NCI-H526 treated with DMSO at 0.1 percent for 48 hours (cell line): ENCODE measurements around the gene COQ9.

Experiments used
- DNase-seq: peaks from one replicate; lab custom pipeline; 2025; lab: John Stamatoyannopoulos, UW

Gene COQ9

DNA sequence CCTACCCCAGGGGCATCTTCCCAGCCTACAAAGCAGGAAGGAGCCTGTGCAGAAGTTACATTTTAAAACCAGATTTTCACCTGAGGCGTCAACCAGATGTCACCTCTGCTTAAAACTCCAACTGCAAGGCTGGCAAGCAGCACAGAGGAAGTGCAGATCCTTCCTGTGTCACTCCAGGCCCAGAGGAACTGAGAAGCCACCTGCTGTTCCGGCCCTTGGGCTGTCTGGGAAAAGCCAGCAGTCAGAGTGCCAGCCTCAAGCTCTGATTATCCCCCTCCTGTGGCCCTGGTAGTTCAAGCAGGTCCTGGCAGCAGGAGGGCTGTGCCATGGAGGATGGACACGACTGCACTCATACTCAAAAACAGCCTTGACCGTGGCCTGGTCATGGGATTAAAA, 25.4 kb downstream of the COQ9 start:
- no peak for DNase-seq

- DNase-seq: no peak
Observed at GRCh38 chr16:57473176-57473840, 26.0 kb downstream of the COQ9 start.

DNA sequence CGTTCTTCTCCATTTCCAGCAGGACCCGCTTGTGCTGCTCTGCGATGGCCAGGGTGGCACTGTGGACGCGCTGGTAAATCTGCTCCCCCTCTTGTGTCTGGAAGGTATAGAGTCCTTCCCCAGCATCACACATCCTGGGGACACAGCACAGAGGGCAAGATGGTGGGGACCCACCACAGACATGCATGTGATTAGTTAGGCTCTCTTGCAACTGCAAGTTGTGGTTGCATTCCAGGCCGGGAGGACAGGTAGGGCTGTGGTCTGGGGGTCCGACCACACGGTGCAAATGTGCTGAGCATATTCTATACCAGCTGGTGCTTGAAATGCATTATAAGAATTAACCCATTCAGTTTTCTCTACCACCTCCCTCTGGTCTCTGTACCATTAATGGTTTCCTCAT, 26.6 kb downstream of the COQ9 start:
- DNase-seq: no peak

DNA sequence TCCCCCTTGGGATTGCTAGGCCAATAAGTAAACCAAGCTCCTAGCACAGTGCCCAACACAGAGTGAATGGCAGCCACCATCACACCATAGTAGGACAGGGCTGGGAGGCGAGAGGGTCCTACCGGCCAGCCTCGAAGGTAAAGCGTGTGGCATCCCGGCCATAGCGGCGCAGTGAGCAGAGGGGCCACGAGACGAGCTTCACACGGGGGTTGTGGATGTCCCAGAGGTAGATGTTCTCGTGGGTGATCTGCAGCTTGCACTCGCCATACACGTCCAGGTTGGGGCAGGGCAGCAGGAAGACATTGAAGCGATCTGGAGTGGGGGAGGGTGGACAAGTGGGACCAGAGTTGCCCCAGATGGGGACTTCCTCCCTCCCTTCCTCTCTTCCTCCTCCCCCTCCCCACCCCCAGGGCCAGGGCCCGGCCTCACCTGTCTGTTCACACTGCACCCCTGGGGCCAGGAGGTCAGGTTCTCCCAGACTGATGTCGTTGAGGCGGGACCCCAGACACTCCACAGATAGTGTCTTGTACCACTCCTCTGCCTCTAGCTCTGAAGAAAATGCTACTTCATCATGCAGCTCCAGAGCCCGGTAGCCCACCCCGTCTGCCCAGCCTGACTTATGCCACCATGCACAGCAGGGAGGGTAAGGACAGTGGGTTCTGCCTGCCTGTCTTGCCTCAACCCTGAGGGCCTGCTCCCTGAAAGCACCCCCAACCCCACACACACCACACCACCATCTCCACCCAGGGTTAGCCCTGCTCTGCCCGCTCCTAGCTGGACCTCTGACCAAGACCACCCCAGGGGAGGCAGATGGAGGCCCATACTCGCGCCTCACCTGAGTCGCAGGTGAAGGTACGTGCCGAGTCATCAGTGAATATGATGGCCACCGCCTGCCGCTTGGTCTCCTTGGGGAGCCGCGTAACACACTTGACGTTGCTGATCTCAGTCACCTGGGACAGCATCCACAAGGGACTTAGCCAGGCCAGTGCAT, 27.7 kb downstream of the COQ9 start:
- no peak for DNase-seq

DNA sequence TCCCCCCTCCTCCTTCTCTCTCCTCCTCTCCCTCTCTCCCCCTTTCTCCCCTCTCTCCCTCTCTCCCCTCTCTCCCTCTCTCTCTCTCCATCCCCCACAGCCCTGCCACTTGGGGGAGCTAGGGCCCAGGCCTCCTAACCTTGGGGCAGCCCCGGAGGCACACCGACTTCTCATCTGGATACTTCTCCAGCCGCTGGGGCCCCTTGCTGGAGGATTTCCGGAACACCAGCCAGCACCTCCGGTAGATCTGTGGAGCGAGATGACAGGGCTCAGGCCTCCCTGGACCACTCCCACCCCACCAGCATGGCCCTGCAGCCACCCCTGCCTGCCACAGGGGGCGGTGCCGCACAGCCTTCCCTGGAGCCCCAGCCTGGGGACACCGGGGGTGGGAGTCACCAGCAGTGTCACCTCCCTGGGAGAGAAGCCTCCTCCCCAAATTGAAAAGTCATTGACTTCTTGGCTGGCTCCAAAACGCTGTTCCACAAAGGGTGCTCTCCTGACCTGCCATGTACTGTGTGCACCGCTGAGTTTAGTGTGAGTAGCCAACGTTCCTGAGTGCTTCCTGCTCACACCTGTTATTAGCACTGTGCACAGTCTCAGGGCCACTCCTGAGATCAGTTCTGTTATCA, 28.5 kb downstream of the COQ9 start:
- DNase-seq: no peak

- DNase-seq: no peak
Observed at GRCh38 chr16:57476546-57477410, 29.5 kb downstream of the COQ9 start.

DNA sequence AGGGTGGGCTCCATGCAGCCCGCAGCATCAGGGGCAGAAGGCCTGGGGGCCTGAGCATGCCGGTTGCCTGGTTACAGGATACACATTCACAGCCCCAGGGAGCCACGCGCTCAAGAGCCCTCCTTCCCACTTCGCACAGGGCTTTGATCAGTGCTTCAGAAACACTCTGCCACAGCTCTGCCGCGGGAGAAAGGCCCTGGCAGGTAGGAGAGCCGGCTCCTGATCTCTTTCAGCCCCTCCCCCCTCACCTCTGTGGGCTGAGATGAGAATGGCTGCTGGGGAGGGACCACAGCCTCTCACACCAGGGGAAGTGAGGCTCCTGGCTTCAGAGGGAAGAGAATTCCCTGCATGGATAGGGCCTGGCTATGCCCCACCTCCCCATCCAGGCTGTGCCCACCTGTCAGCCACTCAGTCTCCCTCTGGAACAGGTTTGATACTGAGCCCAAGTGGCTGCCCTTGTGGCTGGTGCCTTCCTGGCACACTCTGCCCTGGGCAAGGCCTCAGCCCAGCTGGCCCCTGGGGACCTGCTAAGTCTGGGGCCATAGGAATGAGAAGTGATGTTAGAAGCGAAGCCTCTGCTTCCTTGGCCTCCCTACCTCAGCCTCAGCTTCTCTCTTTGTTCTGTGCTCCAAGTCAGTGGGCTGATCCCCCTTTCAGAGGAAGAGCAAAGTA, 30.4 kb downstream of the COQ9 start:
- no peak for DNase-seq

- no peak for DNase-seq
Observed at GRCh38 chr16:57478396-57479204, 31.3 kb downstream of the COQ9 start.

GRCh38 chr16:57479205-57479975, 32.1 kb downstream of the COQ9 start:
- peak; percentile 9 for DNase-seq

DNA sequence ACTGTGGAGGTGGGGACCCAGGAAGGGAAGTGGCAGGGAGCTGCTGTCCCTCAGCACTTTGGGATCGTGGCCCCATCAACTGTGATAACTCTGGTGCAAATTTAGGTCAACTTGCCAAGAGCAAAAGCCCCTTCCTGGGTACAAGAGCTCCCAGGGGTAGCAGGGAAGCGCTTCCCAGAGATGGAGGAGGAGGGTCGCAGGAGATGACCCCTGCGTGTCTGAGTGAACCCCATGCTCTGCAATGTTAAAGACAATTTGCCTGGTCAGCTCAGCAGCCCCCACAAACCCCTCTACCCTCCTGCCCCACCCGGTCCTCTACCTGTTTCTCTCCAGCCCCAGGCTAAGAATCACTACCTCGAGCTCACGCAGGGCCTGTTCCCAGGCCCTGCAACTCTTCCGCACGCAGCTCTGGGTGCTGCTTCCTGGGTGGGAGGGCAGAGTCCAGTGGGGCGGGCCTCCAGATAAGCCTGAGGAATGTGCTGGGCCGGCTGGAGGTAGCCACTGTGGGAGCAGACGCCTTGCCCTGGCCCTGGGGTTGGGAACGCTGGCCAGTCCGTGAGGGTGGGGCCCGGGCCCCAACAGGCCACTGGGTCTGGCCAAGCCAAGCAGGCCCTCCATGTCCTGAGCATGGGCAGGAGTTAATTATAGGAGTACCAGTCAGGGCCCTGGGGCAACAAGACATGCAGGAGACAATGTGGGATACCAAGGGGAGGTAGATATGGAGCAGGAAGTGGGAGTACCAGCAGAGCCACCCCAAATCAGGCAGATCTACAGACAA, 32.9 kb downstream of the COQ9 start:
- no peak for DNase-seq

DNA sequence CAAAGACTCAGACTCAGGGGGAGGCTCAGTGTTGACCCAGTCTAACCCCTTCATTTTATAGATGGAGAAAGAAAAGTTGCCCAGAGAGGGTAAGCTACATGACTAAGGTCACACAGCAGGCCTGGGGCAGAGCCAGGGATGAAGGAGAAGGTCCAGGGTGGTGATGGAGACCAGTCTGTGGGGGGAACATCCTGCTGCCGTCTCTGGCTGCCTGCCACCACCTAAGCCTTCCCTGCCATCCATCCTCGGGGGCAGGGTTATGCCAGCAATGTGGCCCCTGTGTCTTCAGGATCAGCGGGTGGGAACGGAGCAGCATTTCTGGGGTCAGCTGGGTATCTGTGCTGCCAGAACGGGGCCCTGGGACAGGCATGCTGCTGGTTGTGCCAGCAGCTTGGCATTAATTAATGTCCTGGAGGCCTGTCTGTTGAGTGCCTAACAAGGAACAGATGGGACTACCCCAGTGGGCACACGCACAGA, 33.5 kb downstream of the COQ9 start:
- DNase-seq: no peak

GRCh38 chr16:57481421-57481820, 34.1 kb downstream of the COQ9 start:
- DNase-seq: no peak

- no peak for DNase-seq
Observed at GRCh38 chr16:57482845-57483545, 35.7 kb downstream of the COQ9 start.

- DNase-seq: no peak
Observed at GRCh38 chr16:57483725-57484514, 36.6 kb downstream of the COQ9 start.

GRCh38 chr16:57484515-57485005, 37.3 kb downstream of the COQ9 start:
- no peak for DNase-seq

DNA sequence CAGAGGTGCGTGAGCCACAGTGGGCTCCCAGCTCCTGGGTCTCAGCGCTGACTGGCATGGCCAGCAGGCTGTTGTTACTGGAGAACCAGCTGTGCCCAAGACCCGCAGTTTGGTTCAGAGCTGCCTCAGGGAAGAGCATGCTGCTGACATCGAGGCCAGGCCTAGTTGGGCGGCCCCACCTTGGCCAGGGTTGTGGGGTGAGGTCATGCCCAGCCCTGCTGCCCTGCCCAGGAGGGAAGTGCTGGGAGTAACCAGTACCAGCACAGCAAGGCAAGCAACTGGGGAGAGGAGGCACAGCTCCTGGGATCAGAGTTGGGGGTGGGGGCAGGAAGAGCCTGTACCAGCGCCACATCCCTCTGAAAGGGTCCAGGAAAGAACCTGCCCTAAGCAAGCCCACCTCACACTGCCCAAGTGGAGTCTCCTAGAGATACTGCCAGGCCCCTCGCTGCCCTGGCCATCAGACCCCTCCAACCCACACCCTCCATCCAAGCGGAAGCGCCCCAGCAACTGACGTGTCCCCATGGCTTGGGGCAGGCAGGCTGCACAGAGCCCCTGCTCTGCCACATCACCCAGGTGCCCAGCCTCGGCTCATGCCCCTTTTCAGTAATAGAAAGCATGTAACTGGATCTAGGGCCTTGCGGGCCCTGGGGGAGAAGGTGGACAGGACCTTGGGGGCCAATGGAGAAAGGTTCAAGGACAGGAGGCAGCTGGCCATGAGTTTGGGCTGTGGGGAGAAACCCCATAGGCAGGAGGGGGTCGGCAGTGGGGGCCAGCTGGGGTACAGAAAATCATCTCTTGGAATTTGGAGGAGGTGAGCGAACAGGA, 38.0 kb downstream of the COQ9 start:
- no peak for DNase-seq
